Skeletal muscle satellite cell (primary cell): Measurements from ENCODE around the gene GIMD1. TPM values are rescaled to one million over a fixed set of nuclear protein-coding genes. Genes with fewer than 3 reads are reported as not detected.
"Not testable (repeated sequence)": the region's sequence is repeated elsewhere in the genome, so short reads cannot be mapped to it uniquely, and the experiment has no call there.

Experiments
- H3K27me3 ChIP-seq: 2 replicates; pipeline ENCODE4 v1.7.0; 2013; ENCODE audit warnings: low read length; ENCODE audit not compliant: control insufficient read depth, insufficient read depth
- H3K36me3 ChIP-seq: 2 replicates; pipeline ENCODE4 v1.7.0; 2013; ENCODE audit warnings: mild to moderate bottlenecking, control low read depth, low read length; ENCODE audit not compliant: insufficient read depth
- H3K4me1 ChIP-seq: 2 replicates; pipeline ENCODE4 v1.7.0; 2013; ENCODE audit warnings: low read length; ENCODE audit not compliant: control insufficient read depth, insufficient read depth
- H3K4me2 ChIP-seq: 2 replicates; pipeline ENCODE4 v1.7.0; 2013; ENCODE audit warnings: mild to moderate bottlenecking, low read length
- H3K4me3 ChIP-seq: 2 replicates; pipeline ENCODE4 v1.7.0; 2013; ENCODE audit warnings: low read length
- H3K9ac ChIP-seq: 2 replicates; pipeline ENCODE4 v1.7.0; 2013; ENCODE audit warnings: mild to moderate bottlenecking, low read depth, low read length, moderate library complexity
- H3K9me3 ChIP-seq: replicated peaks from 2 replicates; pipeline ENCODE4 v1.7.0; 2013; ENCODE audit warnings: mild to moderate bottlenecking, control low read depth, low read length
- total RNA-seq: library from RNA; depleted of rRNA; stranded (reverse); fragments of >200 nt; gene quantifications from 2 replicates; pipeline ENCODE4 v1.2.3, GENCODE V29; 2012; rRNA removed

Gene GIMD1
- total RNA-seq = not detected in 2 replicates

GRCh38 chr4:106368678-106369077 lies at the start of gene GIMD1:
TSS of gene GIMD1 (minus strand) at chr4:106368778. CDS start at chr4:106367435, 1,343 bp downstream.
- Histone ChIP-seq H3K36me3 (no peaks in the 10 kb centered on the region), H3K4me2 (peak within 1 kb of the TSS; percentile 58), H3K9ac (peak within 1 kb of the TSS; percentile 51), H3K4me3 (no peak within 1 kb of the TSS), H3K9me3 (no peaks in the 10 kb centered on the region), H3K27me3 (no peaks in the 10 kb centered on the region), H3K4me1 (peaks cover 19% of the 10 kb centered on the region)

DNA sequence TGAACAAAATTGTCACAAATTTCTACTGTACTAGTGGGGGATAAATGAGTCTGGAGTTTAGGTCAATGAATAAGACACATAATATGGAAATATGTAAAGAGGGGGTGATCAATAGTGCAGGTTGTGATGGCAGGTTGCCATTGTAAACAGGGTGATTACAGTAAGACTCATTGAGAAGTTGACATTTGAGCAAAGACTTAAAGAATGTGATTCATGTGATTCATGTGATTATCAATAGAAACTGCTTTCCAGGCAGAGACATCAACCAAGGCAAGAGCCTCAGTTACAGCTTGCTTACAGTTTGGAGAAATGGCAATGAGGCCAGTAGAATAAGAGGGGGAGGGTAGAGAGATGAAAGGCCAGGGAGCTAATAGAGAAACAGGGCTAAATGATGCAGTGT lies 45.8 kb upstream of the GIMD1 start:
- no peak overlapping the region for H3K9ac ChIP-seq
- H3K9me3 ChIP-seq = no peaks in the 10 kb centered on the region
- no peaks in the 10 kb centered on the region for H3K36me3 ChIP-seq
- peaks cover 7% of the 10 kb centered on the region for H3K4me1 ChIP-seq
- no peak overlapping the region for H3K4me3 ChIP-seq
- H3K4me2 ChIP-seq = no peak overlapping the region
- H3K27me3 ChIP-seq = no peaks in the 10 kb centered on the region

GRCh38 chr4:106409901-106410889 lies 41.6 kb upstream of the GIMD1 start:
- Histone ChIP-seq H3K27me3 (no peaks in the 10 kb centered on the region), H3K9me3 (no peaks in the 10 kb centered on the region), H3K4me1 (peaks cover 7% of the 10 kb centered on the region), H3K36me3 (no peaks in the 10 kb centered on the region), H3K9ac (no peak overlapping the region), H3K4me2 (no peak overlapping the region), H3K4me3 (no peak overlapping the region)

- not testable (repeated sequence) for H3K36me3 ChIP-seq, H3K9me3 ChIP-seq, H3K4me3 ChIP-seq, H3K4me1 ChIP-seq, H3K9ac ChIP-seq, H3K4me2 ChIP-seq, H3K27me3 ChIP-seq
Observed at GRCh38 chr4:106408004-106408403, 39.4 kb upstream of the GIMD1 start.

- no peak overlapping the region for H3K9ac ChIP-seq
- H3K36me3 ChIP-seq = no peaks in the 10 kb centered on the region
- no peaks in the 10 kb centered on the region for H3K4me1 ChIP-seq
- no peak overlapping the region for H3K4me2 ChIP-seq
- H3K9me3 ChIP-seq = peaks cover 2% of the 10 kb centered on the region
- H3K27me3 ChIP-seq = no peaks in the 10 kb centered on the region
- H3K4me3 ChIP-seq = no peak overlapping the region
Observed at GRCh38 chr4:106401157-106401556, 32.6 kb upstream of the GIMD1 start.

DNA sequence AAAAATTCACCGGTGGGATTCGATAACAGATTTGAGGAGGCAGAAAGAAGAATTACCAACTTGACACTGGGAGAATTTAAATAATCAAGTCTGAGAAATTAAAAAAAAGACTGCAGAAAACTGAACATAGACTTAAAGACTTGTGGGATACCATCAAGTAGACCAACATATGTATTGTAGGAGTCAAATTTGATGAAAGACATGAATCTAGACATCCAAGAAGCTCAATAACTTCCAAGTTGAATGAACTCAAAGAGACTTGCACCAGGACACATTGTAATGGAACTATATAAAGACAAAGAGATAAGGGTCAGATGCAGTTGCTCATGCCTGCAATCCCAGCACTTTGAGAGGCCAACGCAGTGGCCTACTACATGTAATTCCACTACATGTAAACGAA lies 30.3 kb upstream of the GIMD1 start:
- not testable (repeated sequence) for H3K36me3 ChIP-seq, H3K4me3 ChIP-seq, H3K4me1 ChIP-seq, H3K9me3 ChIP-seq, H3K4me2 ChIP-seq, H3K27me3 ChIP-seq, H3K9ac ChIP-seq

GRCh38 chr4:106395582-106395981 lies 27.0 kb upstream of the GIMD1 start:
- Histone ChIP-seq H3K9me3 (peaks cover 2% of the 10 kb centered on the region), H3K27me3 (no peaks in the 10 kb centered on the region), H3K9ac (no peak overlapping the region), H3K4me2 (no peak overlapping the region), H3K4me3 (no peak overlapping the region), H3K4me1 (no peaks in the 10 kb centered on the region), H3K36me3 (no peaks in the 10 kb centered on the region)

- Histone ChIP-seq H3K9ac (no peak overlapping the region), H3K4me3 (no peak overlapping the region), H3K36me3 (no peaks in the 10 kb centered on the region), H3K4me2 (no peak overlapping the region), H3K4me1 (no peaks in the 10 kb centered on the region), H3K9me3 (no peaks in the 10 kb centered on the region), H3K27me3 (no peaks in the 10 kb centered on the region)
Observed at GRCh38 chr4:106385853-106386393, 17.3 kb upstream of the GIMD1 start.

DNA sequence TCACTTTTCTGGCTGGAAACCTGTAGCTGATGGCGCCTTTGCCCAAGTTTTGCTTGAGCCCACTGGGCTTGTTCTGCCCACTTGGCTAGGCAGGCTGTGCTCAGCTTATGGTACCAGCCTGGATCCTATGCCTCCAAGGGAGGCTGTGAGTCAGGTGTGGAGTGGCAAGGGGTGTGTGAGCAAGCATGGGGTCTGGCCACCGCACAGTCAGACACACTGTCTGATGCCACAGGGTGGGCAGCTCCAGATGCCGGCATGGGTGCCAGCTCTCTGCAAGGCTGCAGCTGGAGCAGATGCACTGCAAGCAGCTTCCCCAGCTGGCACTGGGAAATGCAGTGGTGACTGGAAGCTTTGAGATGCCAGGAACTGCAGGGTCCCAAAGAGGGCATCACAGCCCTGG lies 16.3 kb upstream of the GIMD1 start:
- Histone ChIP-seq H3K36me3 (no peaks in the 10 kb centered on the region), H3K27me3 (no peaks in the 10 kb centered on the region), H3K9me3 (no peaks in the 10 kb centered on the region), H3K9ac (no peak overlapping the region), H3K4me1 (no peaks in the 10 kb centered on the region), H3K4me3 (no peak overlapping the region), H3K4me2 (no peak overlapping the region)

DNA sequence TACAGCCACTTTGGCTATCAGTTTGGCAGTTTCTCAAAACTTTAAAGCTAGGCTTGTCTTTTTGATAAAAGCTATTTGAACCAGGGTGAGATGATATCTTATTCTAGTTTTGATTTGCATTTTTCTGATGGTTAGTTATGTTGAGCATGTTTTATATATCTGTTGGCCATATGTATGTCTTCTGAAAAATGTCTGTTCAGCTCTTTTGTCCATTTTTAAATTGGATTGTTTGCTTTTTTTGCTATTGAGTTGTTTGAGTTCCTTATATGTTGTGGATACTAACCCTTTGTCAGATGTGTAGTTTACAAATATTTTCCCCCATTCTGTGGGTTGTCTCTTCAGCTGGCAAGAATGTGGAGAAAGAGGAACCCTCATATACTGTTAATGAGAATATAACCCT lies 11.6 kb upstream of the GIMD1 start:
- H3K9ac ChIP-seq = no peak overlapping the region
- no peaks in the 10 kb centered on the region for H3K27me3 ChIP-seq
- H3K4me3 ChIP-seq = no peak overlapping the region
- no peaks in the 10 kb centered on the region for H3K4me1 ChIP-seq
- H3K4me2 ChIP-seq = no peak overlapping the region
- H3K9me3 ChIP-seq = no peaks in the 10 kb centered on the region
- H3K36me3 ChIP-seq = no peaks in the 10 kb centered on the region

- no peaks in the 10 kb centered on the region for H3K27me3 ChIP-seq
- H3K4me1 ChIP-seq = peaks cover 5% of the 10 kb centered on the region
- H3K9ac ChIP-seq = no peak overlapping the region
Observed at GRCh38 chr4:106373026-106373425, 4.4 kb upstream of the GIMD1 start.

GRCh38 chr4:106371161-106371560 lies 2.6 kb upstream of the GIMD1 start:
- no peaks in the 10 kb centered on the region for H3K27me3 ChIP-seq
- no peaks in the 10 kb centered on the region for H3K9me3 ChIP-seq

More at GRCh38 chr4:106373026-106373425, 4.4 kb upstream of the GIMD1 start:
- Histone ChIP-seq H3K4me3 (no peak overlapping the region), H3K36me3 (no peaks in the 10 kb centered on the region), H3K9me3 (no peaks in the 10 kb centered on the region), H3K4me2 (no peak overlapping the region)

More at GRCh38 chr4:106371161-106371560, 2.6 kb upstream of the GIMD1 start:
- H3K4me1 ChIP-seq = peaks cover 7% of the 10 kb centered on the region
- H3K9ac ChIP-seq = no peak overlapping the region
- H3K4me2 ChIP-seq = no peak overlapping the region
- H3K4me3 ChIP-seq = no peak overlapping the region
- no peaks in the 10 kb centered on the region for H3K36me3 ChIP-seq
